ENCODE results near the gene OSCP1.

The OSCP1 gene

GRCh38 chr1:36392836-36393235 lies 57.4 kb downstream of the OSCP1 start:
- Histone ChIP-seq H3K27ac (no peak overlapping the region), H3K27me3 (replicated peaks) (no peaks in the 10 kb centered on the region), H3K36me3 (replicated peaks) (peaks cover 25% of the 10 kb centered on the region), H3K4me3 (ENCODE audit: low read depth, low read length) (no peak overlapping the region)
- TF ChIP-seq CTCF (IDR thresholded peaks at IDR 0.05; ENCODE audit: low read depth, low read length, missing control alignments): no peak
- no peak for DNase-seq
- in situ Hi-C loops (cut with HindIII; ENCODE audit: low pct_ligation_motif_present, low sequenced_read_pairs): no loop called here

- Histone ChIP-seq H3K27ac (no peak overlapping the region), H3K4me3 (ENCODE audit: low read depth, low read length) (no peak overlapping the region), H3K36me3 (replicated peaks) (peaks cover 25% of the 10 kb centered on the region), H3K27me3 (replicated peaks) (no peaks in the 10 kb centered on the region)
- TF ChIP-seq CTCF (IDR thresholded peaks at IDR 0.05; ENCODE audit: low read depth, low read length, missing control alignments): no peak
- no peak for DNase-seq
- in situ Hi-C loops (cut with HindIII; ENCODE audit: low pct_ligation_motif_present, low sequenced_read_pairs): no loop called here
Measured at GRCh38 chr1:36391271-36391670, 59.0 kb downstream of the OSCP1 start.

- no peak for DNase-seq
- Histone ChIP-seq H3K27me3 (replicated peaks) (no peaks in the 10 kb centered on the region), H3K36me3 (replicated peaks) (peaks cover 25% of the 10 kb centered on the region), H3K27ac (no peak overlapping the region), H3K4me3 (ENCODE audit: low read depth, low read length) (no peak overlapping the region)
- in situ Hi-C loops (cut with HindIII; ENCODE audit: low pct_ligation_motif_present, low sequenced_read_pairs): no loop called here
- TF ChIP-seq CTCF (IDR thresholded peaks at IDR 0.05; ENCODE audit: low read depth, low read length, missing control alignments): no peak
Measured at GRCh38 chr1:36390411-36390810, 59.8 kb downstream of the OSCP1 start.

- no peak for TF ChIP-seq CTCF (IDR thresholded peaks at IDR 0.05; ENCODE audit: low read depth, low read length, missing control alignments)
- no peak overlapping the region for H3K4me3 ChIP-seq (ENCODE audit: low read depth, low read length)
- H3K36me3 ChIP-seq (replicated peaks): peaks cover 25% of the 10 kb centered on the region
- DNase-seq: no peak
- in situ Hi-C loops (cut with HindIII; ENCODE audit: low pct_ligation_motif_present, low sequenced_read_pairs): no loop called here
- no peaks in the 10 kb centered on the region for H3K27me3 ChIP-seq (replicated peaks)
- H3K27ac ChIP-seq: no peak overlapping the region
Measured at GRCh38 chr1:36389999-36390398, 60.3 kb downstream of the OSCP1 start.

- H3K27ac ChIP-seq: no peak overlapping the region
- in situ Hi-C loops (cut with HindIII; ENCODE audit: low pct_ligation_motif_present, low sequenced_read_pairs): no loop called here
- no peak overlapping the region for H3K4me3 ChIP-seq (ENCODE audit: low read depth, low read length)
- H3K27me3 ChIP-seq (replicated peaks): no peaks in the 10 kb centered on the region
- DNase-seq: no peak
- peaks cover 25% of the 10 kb centered on the region for H3K36me3 ChIP-seq (replicated peaks)
- no peak for TF ChIP-seq CTCF (IDR thresholded peaks at IDR 0.05; ENCODE audit: low read depth, low read length, missing control alignments)
Measured at GRCh38 chr1:36389261-36389660, 61.0 kb downstream of the OSCP1 start.

- peak; percentile 71 for DNase-seq
- no peak for TF ChIP-seq CTCF (IDR thresholded peaks at IDR 0.05; ENCODE audit: low read depth, low read length, missing control alignments)
- H3K4me3 ChIP-seq (ENCODE audit: low read depth, low read length): peak overlapping the region; percentile 1
- H3K27ac ChIP-seq: peak overlapping the region; percentile 99
- in situ Hi-C loops (cut with HindIII; ENCODE audit: low pct_ligation_motif_present, low sequenced_read_pairs): no loop called here
- H3K27me3 ChIP-seq (replicated peaks): no peaks in the 10 kb centered on the region
- H3K36me3 ChIP-seq (replicated peaks): peaks cover 9% of the 10 kb centered on the region
Measured at GRCh38 chr1:36387141-36387949, 62.9 kb downstream of the OSCP1 start.

Measured in brain microvascular endothelial cell (primary cell).